ENCODE data around the gene PPP1R13L. TPM values are rescaled to one million over a fixed set of nuclear protein-coding genes. Genes with fewer than 3 reads are reported as not detected.
"Not testable (repeated sequence)": the region's sequence is repeated elsewhere in the genome, so short reads cannot be mapped to it uniquely, and the experiment has no call there.

Gene PPP1R13L
- total RNA-seq, 4 donors from 2014 or later: 0.51 to 30.2 (median 3.0) TPM

- DNase-seq; H3K9me3 ChIP-seq; H3K4me1 ChIP-seq; H3K27ac ChIP-seq; H3K27me3 ChIP-seq; intact Hi-C loops (cut with DNase I; ENCODE audit: low total_unique reads); H3K4me3 ChIP-seq; H3K36me3 ChIP-seq: not testable (repeated sequence)
Observed at GRCh38 chr19:45429896-45430295, 25.0 kb upstream of the PPP1R13L start.

GRCh38 chr19:45428384-45429231 lies 23.7 kb upstream of the PPP1R13L start:
- H3K27me3 ChIP-seq: no peaks in the 10 kb centered on the region
- H3K27ac ChIP-seq: peak overlapping the region; percentile 80 to 95
- no peaks in the 10 kb centered on the region for H3K4me1 ChIP-seq
- no peaks in the 10 kb centered on the region for H3K36me3 ChIP-seq
- H3K4me3 ChIP-seq: peak overlapping the region; percentile 33 to 47
- TF ChIP-seq POLR2A (IDR thresholded peaks at IDR 0.05) (peak in 1 of 2 donors; percentile 44), CTCF (IDR thresholded peaks at IDR 0.05) (peak in 3 of 4 experiments; percentile 38 to 44 (median 44))
- DNase-seq: peak; percentile 52 to 70
- no peaks in the 10 kb centered on the region for H3K9me3 ChIP-seq
- intact Hi-C loops (cut with DNase I; ENCODE audit: low total_unique reads): no loop called here

- no peak for TF ChIP-seq CTCF (IDR thresholded peaks at IDR 0.05)
- no peak for TF ChIP-seq POLR2A (IDR thresholded peaks at IDR 0.05)
- H3K4me3 ChIP-seq: peak overlapping the region; percentile 50 to 57
- peak; percentile 59 to 75 for DNase-seq
- H3K4me1 ChIP-seq: no peaks in the 10 kb centered on the region
- peak overlapping the region; percentile 87 to 89 for H3K27ac ChIP-seq
- intact Hi-C loops (cut with DNase I; ENCODE audit: low total_unique reads): no loop called here
- no peaks in the 10 kb centered on the region for H3K36me3 ChIP-seq
- H3K27me3 ChIP-seq: no peaks in the 10 kb centered on the region
- H3K9me3 ChIP-seq: no peaks in the 10 kb centered on the region
Observed at GRCh38 chr19:45424191-45425058, 19.6 kb upstream of the PPP1R13L start.

GRCh38 chr19:45423589-45424190 lies 18.8 kb upstream of the PPP1R13L start, which contains the start of gene ERCC1:
TSS of gene ERCC1 (minus strand) at chr19:45423917. CDS start at chr19:45423374, 543 bp downstream.
- peak within 1 kb of the TSS; percentile 87 to 89 for H3K27ac ChIP-seq
- peak in 1 of 4 experiments; percentile 12 for TF ChIP-seq CTCF (IDR thresholded peaks at IDR 0.05)
- TF ChIP-seq POLR2A (IDR thresholded peaks at IDR 0.05): peak in 1 of 2 donors; percentile 53
- H3K4me3 ChIP-seq: peak within 1 kb of the TSS; percentile 50 to 57
- H3K9me3 ChIP-seq: no peaks in the 10 kb centered on the region
- H3K27me3 ChIP-seq: no peaks in the 10 kb centered on the region
- intact Hi-C loops (cut with DNase I; ENCODE audit: low total_unique reads): no loop called here
- H3K36me3 ChIP-seq: no peaks in the 10 kb centered on the region
- DNase-seq: peak in 1 of 2 donors; percentile 93
- no peaks in the 10 kb centered on the region for H3K4me1 ChIP-seq

- peak in 1 of 2 donors; percentile 96 for DNase-seq
- Histone ChIP-seq H3K27ac (peak overlapping the region; percentile 87 to 89), H3K4me1 (no peaks in the 10 kb centered on the region), H3K36me3 (no peaks in the 10 kb centered on the region), H3K27me3 (no peaks in the 10 kb centered on the region), H3K9me3 (no peaks in the 10 kb centered on the region), H3K4me3 (peak overlapping the region; percentile 50 to 57)
- intact Hi-C loops (cut with DNase I; ENCODE audit: low total_unique reads): no loop called here
- TF ChIP-seq CTCF (IDR thresholded peaks at IDR 0.05) (no peak), POLR2A (IDR thresholded peaks at IDR 0.05) (no peak)
Observed at GRCh38 chr19:45423033-45423588, 18.2 kb upstream of the PPP1R13L start.

All from uterus (tissue), 4 donors.